Stomach (tissue), 9 donors: Measurements from ENCODE around the gene IL17RB. TPM values are rescaled to one million over a fixed set of nuclear protein-coding genes. Genes with fewer than 3 reads are reported as not detected.

Source experiments
- DNase-seq, 2 donors: peaks; one replicate each; pipeline versions ENCODE4 v3.0.0 to v3.0.0-alpha.2; 2013 to 2019
- H3K27ac ChIP-seq, 5 donors: fragments of 200-600 bp in 4 of 5; sonication (generic) in 4 of 5; one replicate each; pipeline ENCODE4 v1.5.1; 2013 to 2019; ENCODE audit warnings: mild to moderate bottlenecking in 1 of 5, moderate library complexity in 1 of 5
- H3K27me3 ChIP-seq, 3 donors: fragments of 200-600 bp; sonication (generic); one replicate each; pipeline ENCODE4 v1.5.1; 2017 to 2019; ENCODE audit warnings: mixed run types in 1 of 3
- H3K36me3 ChIP-seq, 4 donors: fragments of 200-600 bp; sonication (generic); 1 replicate in 3 of 4; 2 replicates in 1 of 4; pipeline ENCODE4 v1.5.1; 2016 to 2019
- H3K4me1 ChIP-seq, 4 donors: fragments of 200-600 bp; sonication (generic); one replicate each; pipeline ENCODE4 v1.5.1; 2016 to 2019
- H3K4me3 ChIP-seq, 4 donors: fragments of 200-600 bp; sonication (generic) in 3 of 4; one replicate each; pipeline ENCODE4 v1.5.1; 2016 to 2019; ENCODE audit warnings: mild to moderate bottlenecking in 1 of 4
- H3K9me3 ChIP-seq, 4 donors: fragments of 200-600 bp; sonication (generic); one replicate each; pipeline ENCODE4 v1.5.1; 2016 to 2019
- CTCF ChIP-seq, 7 experiments: fragments of 450-650 bp in 4 of 7; fragments of 200-600 bp in 3 of 7; sonication (generic) in 3 of 7; IDR thresholded peaks; one replicate each; pipeline ENCODE4 v1.5.1; 2016 to 2019; ENCODE audit warnings: antibody characterized with exemption in 7 of 7, control low read depth in 2 of 7, mild to moderate bottlenecking in 1 of 7
- EP300 ChIP-seq: sonication (generic); formaldehyde crosslinking; IDR thresholded peaks from one replicate; pipeline ENCODE4 v1.6.1; 2017; ENCODE audit warnings: antibody characterized with exemption
- POLR2A ChIP-seq, 4 donors: fragments of 450-650 bp; IDR thresholded peaks; one replicate each; pipeline ENCODE4 v1.6.1; 2016; ENCODE audit warnings: antibody characterized with exemption in 4 of 4, control low read depth in 2 of 4, mild to moderate bottlenecking in 1 of 4, moderate library complexity in 1 of 4
- POLR2AphosphoS5 ChIP-seq, 3 donors: sonication (generic); formaldehyde crosslinking; IDR thresholded peaks; one replicate each; pipeline ENCODE4 v1.6.1; 2016; ENCODE audit warnings: antibody characterized with exemption in 3 of 3
- WGBS, 5 donors: extraction: QIAGEN DNeasy Blood & Tissue Kit in 3 of 5; methylation state at CpG; one replicate each; pipeline versions ENCODE4 v1.1.5 to v1.1.7; 2013 to 2018; 5-methylcytosine and 5-hydroxymethylcytosine counted together
- intact Hi-C: fragments of 100-400 bp; cut with DNase I; formaldehyde crosslinking; loops from one replicate; pipeline ENCODE4 v1.15.1; 2023; ENCODE audit warnings: low total_unique reads
- polyA plus RNA-seq, 3 donors: library from polyadenylated mRNA; stranded (reverse); fragments of 200-250 nt; gene quantifications; one replicate each; pipeline ENCODE4 v1.2.3, GENCODE V29; 2013
- total RNA-seq, 5 donors: library from RNA; depleted of rRNA; stranded (reverse); fragments of >200 nt; gene quantifications; one replicate each; pipeline versions ENCODE4 v1.1.0 to v1.2.3, GENCODE V29; 2014 to 2016
- donor health status: healthy with polysubstance abuse.
- donor health status: Bipolar disorder and iron deficiency.
- donor health status: healthy.

IL17RB gene
- total and polyA plus RNA-seq, 8 donors, result 0.61 to 34.2 (median 3.5) TPM

- H3K4me1 ChIP-seq, result peaks cover 12 to 21% (median 17%) of the 10 kb centered on the region in 4 donors
- H3K27me3 ChIP-seq, result no peaks in the 10 kb centered on the region
- no peak for TF ChIP-seq EP300
- intact Hi-C loops, result no loop called here
- peak in 1 of 2 donors; percentile 10 for DNase-seq
- H3K9me3 ChIP-seq, result no peaks in the 10 kb centered on the region
- peaks cover 44 to 70% (median 68%) of the 10 kb centered on the region in 4 donors for H3K36me3 ChIP-seq
- WGBS, 5 donors, result 48 to 60% (median 53%) methylated on average over 10 of the region's 10 CpGs
- peak overlapping the region; percentile 78 to 89 (median 82) for H3K4me3 ChIP-seq
- H3K27ac ChIP-seq, result peak overlapping the region in 3 of 5 donors; percentile 86 to 90 (median 87)
These were observed 34.3 kb downstream of the IL17RB start for GRCh38 chr3:53880396-53881345.

GRCh38 chr3:53881691-53882593 is 35.6 kb downstream of the IL17RB start, which contains the start of gene ACTR8:
ACTR8 (minus strand) TSS chr3:53882152; CDS start chr3:53882101, 51 bp downstream.
- WGBS, 5 donors, result 1 to 2% (median 2%) methylated on average over 44 to 65 of the region's 65 CpGs
- Histone ChIP-seq H3K4me3 (peak within 1 kb of the TSS; percentile 78 to 89 (median 82)), H3K36me3 (peaks cover 40 to 70% (median 68%) of the 10 kb centered on the region in 4 donors), H3K4me1 (peaks cover 12 to 21% (median 17%) of the 10 kb centered on the region in 4 donors), H3K27ac (peak within 1 kb of the TSS; percentile 69 to 90 (median 87)), H3K9me3 (no peaks in the 10 kb centered on the region), H3K27me3 (no peaks in the 10 kb centered on the region)
- peak in 1 of 7 experiments; percentile 3 for TF ChIP-seq CTCF (IDR thresholded peaks at IDR 0.05)
- peak in 1 of 4 donors; percentile 40 for TF ChIP-seq POLR2A (IDR thresholded peaks at IDR 0.05)
- TF ChIP-seq EP300, result no peak
- TF ChIP-seq POLR2AphosphoS5 (IDR thresholded peaks at IDR 0.05), result peak; percentile 36 to 87 (median 77)
- intact Hi-C loops, result no loop called here
- peak; percentile 85 to 96 for DNase-seq

GRCh38 chr3:53883008-53883407 is 36.6 kb downstream of the IL17RB start:
- Histone ChIP-seq H3K27me3 (no peaks in the 10 kb centered on the region), H3K4me1 (peaks cover 12 to 23% (median 19%) of the 10 kb centered on the region in 4 donors), H3K27ac (no peak overlapping the region), H3K36me3 (peaks cover 29 to 70% (median 67%) of the 10 kb centered on the region in 4 donors), H3K9me3 (no peaks in the 10 kb centered on the region), H3K4me3 (no peak overlapping the region)
- intact Hi-C loops, result no loop called here
- 74 to 84% (median 81%) methylated on average over 4 of the region's 4 CpGs for WGBS, 5 donors
- no peak for TF ChIP-seq EP300
- TF ChIP-seq POLR2AphosphoS5 (IDR thresholded peaks at IDR 0.05), result no peak
- no peak for TF ChIP-seq CTCF (IDR thresholded peaks at IDR 0.05)
- no peak for TF ChIP-seq POLR2A (IDR thresholded peaks at IDR 0.05)
- no peak for DNase-seq

GRCh38 chr3:53884623-53885022 is 38.3 kb downstream of the IL17RB start:
- Histone ChIP-seq H3K27ac (no peak overlapping the region), H3K9me3 (no peaks in the 10 kb centered on the region), H3K4me1 (peaks cover 12 to 39% (median 29%) of the 10 kb centered on the region in 4 donors), H3K36me3 (peaks cover 18 to 59% (median 54%) of the 10 kb centered on the region in 4 donors), H3K4me3 (no peak overlapping the region), H3K27me3 (no peaks in the 10 kb centered on the region)
- intact Hi-C loops, result no loop called here
- 91 to 97% (median 95%) methylated on average over 11 of the region's 11 CpGs for WGBS, 5 donors
- no peak for DNase-seq
- no peak for TF ChIP-seq CTCF (IDR thresholded peaks at IDR 0.05)
- TF ChIP-seq POLR2AphosphoS5 (IDR thresholded peaks at IDR 0.05), result no peak
- TF ChIP-seq POLR2A (IDR thresholded peaks at IDR 0.05), result no peak
- TF ChIP-seq EP300, result no peak
